ENCODE measurements around the gene GRN.

DNA sequence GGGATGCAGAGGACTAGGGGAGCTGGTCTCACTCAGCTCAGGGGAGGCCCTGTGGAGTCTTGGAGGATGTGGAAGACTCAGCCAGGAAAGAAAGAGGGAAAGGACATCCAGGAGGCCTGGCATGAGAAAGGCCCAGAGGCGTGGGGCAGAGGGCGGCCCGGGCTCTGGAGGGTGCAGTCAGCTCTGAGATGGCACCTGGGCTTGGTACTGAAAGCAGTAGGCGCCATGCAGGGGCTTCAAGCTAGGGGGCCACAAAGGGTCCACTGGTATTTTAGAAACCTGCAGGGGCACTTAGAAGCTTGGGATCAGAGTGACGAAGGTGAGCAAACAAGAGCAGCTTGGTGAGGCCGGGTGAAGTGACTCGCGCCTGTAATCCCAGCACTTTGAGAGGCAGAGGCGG is 13.0 kb downstream of the GRN start:
- no peak for TF ChIP-seq TAF1 (IDR thresholded peaks at IDR 0.05; ENCODE audit: borderline replicate concordance, insufficient read depth, low read length)
- TF ChIP-seq REST (IDR thresholded peaks at IDR 0.05; ENCODE audit: insufficient read depth in 1 of 2, low read depth in 2 of 2, low read length in 2 of 2) = no peak
- no peak for TF ChIP-seq SIN3A (IDR thresholded peaks at IDR 0.05; ENCODE audit: borderline replicate concordance, insufficient read depth, low read length)

Measured in PFSK-1 (cell line).